B cell (primary cell): ENCODE measurements around the gene VTCN1. TPM values are rescaled to one million over a fixed set of nuclear protein-coding genes. Genes with fewer than 3 reads are reported as not detected.

Experiments used
- ATAC-seq: fragments of 200-7000 bp; cut with Tn5 transposase; one replicate; pipeline ENCODE4 v1.10.0; 2021; ENCODE audit warnings: low read depth, mild to moderate bottlenecking, moderate number of reproducible peaks, moderate library complexity
- CTCF ChIA-PET: fragments of 350-600 bp; sonication (Branson Sonifier 250); formaldehyde crosslinking; loops from one replicate; lab custom pipeline; 2021; ENCODE audit warnings: antibody characterized with exemption, inconsistent platforms; lab: Charles Lee
- POLR2A ChIA-PET: fragments of 350-600 bp; sonication (Branson Sonifier 250); formaldehyde crosslinking; loops from one replicate; lab custom pipeline; 2021; ENCODE audit warnings: antibody characterized with exemption; lab: Charles Lee
- DNase-seq: peaks from one replicate; pipeline ENCODE4 v3.0.0; 2013
- H2AFZ ChIP-seq: 2 replicates; pipeline ENCODE4 v1.6.1; 2012; ENCODE audit warnings: mild to moderate bottlenecking, low read depth, low read length; ENCODE audit not compliant: insufficient read depth, poor library complexity, severe bottlenecking
- H3K27ac ChIP-seq, 2 donors: 1 replicate in 1 of 2; 2 replicates in 1 of 2; pipeline ENCODE4 v1.5.1; 2012 to 2013; ENCODE audit warnings: low read length in 2 of 2, mild to moderate bottlenecking in 2 of 2, moderate library complexity in 1 of 2
- H3K27me3 ChIP-seq, 4 experiments: fragments of 200-600 bp in 1 of 4; sonication (generic) in 1 of 4; replicated peaks in 1 of 4; 1 replicate in 2 of 4; 2 replicates in 2 of 4; pipeline versions ENCODE4 v1.6.1 to v1.7.0; 2013 to 2016; ENCODE audit warnings: low read length in 3 of 4, mild to moderate bottlenecking in 2 of 4, mixed read lengths in 1 of 4, moderate library complexity in 1 of 4; ENCODE audit not compliant: insufficient read depth in 4 of 4, control insufficient read depth in 3 of 4; ENCODE audit errors: control extremely low read depth in 1 of 4
- H3K36me3 ChIP-seq, 2 experiments: replicated peaks in 1 of 2; 1 replicate in 1 of 2; 2 replicates in 1 of 2; pipeline versions ENCODE4 v1.6.1 to v1.7.1; 2013; ENCODE audit warnings: low read length in 1 of 2; ENCODE audit not compliant: insufficient read depth in 2 of 2, control insufficient read depth in 1 of 2; ENCODE audit errors: control extremely low read depth in 1 of 2, extremely low read depth in 1 of 2
- H3K4me1 ChIP-seq, 2 donors: fragments of 200-600 bp in 1 of 2; sonication (generic) in 1 of 2; 1 replicate in 1 of 2; 2 replicates in 1 of 2; pipeline versions ENCODE4 v1.5.1 to v1.6.1; 2013 to 2017; ENCODE audit warnings: low read length in 2 of 2; ENCODE audit not compliant: control insufficient read depth in 2 of 2, insufficient read depth in 2 of 2
- H3K4me2 ChIP-seq: replicated peaks from 2 replicates; pipeline ENCODE3; 2012; ENCODE audit warnings: mild to moderate bottlenecking, low read depth, low read length; ENCODE audit not compliant: poor library complexity, severe bottlenecking
- H3K4me3 ChIP-seq, 5 experiments: fragments of 200-600 bp in 1 of 5; sonication (generic) in 1 of 5; 1 replicate in 3 of 5; 2 replicates in 2 of 5; pipeline versions ENCODE4 v1.5.1 to v1.7.0; 2011 to 2016; ENCODE audit warnings: low read length in 4 of 5, mild to moderate bottlenecking in 4 of 5, low read depth in 2 of 5, control low read depth in 1 of 5, moderate library complexity in 1 of 5; ENCODE audit not compliant: insufficient read depth in 1 of 5; ENCODE audit errors: control extremely low read depth in 1 of 5, extremely low read depth in 1 of 5
- H3K79me2 ChIP-seq: fragments of 200-600 bp; sonication (generic); one replicate; pipeline ENCODE4 v1.6.0; 2016; ENCODE audit warnings: low read length; ENCODE audit not compliant: control insufficient read depth, insufficient read depth
- H3K9ac ChIP-seq: fragments of 200-600 bp; sonication (generic); 2 replicates; pipeline ENCODE4 v1.6.1; 2017; ENCODE audit warnings: mild to moderate bottlenecking, low read length, moderate library complexity
- H3K9me3 ChIP-seq, 3 donors: one replicate each; pipeline versions ENCODE4 v1.6.1 to v1.7.1; 2013; ENCODE audit warnings: low read length in 2 of 3; ENCODE audit not compliant: control insufficient read depth in 2 of 3, insufficient read depth in 1 of 3; ENCODE audit errors: control extremely low read depth in 1 of 3
- H4K20me1 ChIP-seq: 2 replicates; pipeline ENCODE4 v1.6.0; 2012; ENCODE audit warnings: mild to moderate bottlenecking, low read length; ENCODE audit not compliant: insufficient read depth, control insufficient read depth, poor library complexity, severe bottlenecking
- H3K27ac Mint-ChIP-seq: one replicate; pipeline ENCODE4 v1.8.0; 2021; ENCODE audit warnings: mixed read lengths
- H3K27me3 Mint-ChIP-seq: one replicate; pipeline ENCODE4 v1.8.0; 2021; ENCODE audit warnings: mixed read lengths
- H3K4me1 Mint-ChIP-seq: one replicate; pipeline ENCODE4 v1.8.0; 2021; ENCODE audit warnings: mixed read lengths
- H3K4me3 Mint-ChIP-seq: one replicate; pipeline ENCODE4 v1.8.0; 2021; ENCODE audit warnings: mixed read lengths
- H3K9me3 Mint-ChIP-seq: one replicate; pipeline ENCODE4 v1.8.0; 2022; ENCODE audit warnings: mixed read lengths; ENCODE audit not compliant: insufficient read depth
- EZH2 ChIP-seq: IDR thresholded peaks from 2 replicates; pipeline ENCODE4 v1.6.1; 2012; ENCODE audit warnings: borderline replicate concordance, low read depth, mild to moderate bottlenecking, moderate library complexity, low read length; ENCODE audit not compliant: insufficient read depth, poor library complexity, severe bottlenecking
- WGBS: methylation state at CpG from one replicate; pipeline ENCODE4 v1.1.5; 2013; ENCODE audit warnings: missing lambda C conversion rate; ENCODE audit not compliant: insufficient coverage; 5-methylcytosine and 5-hydroxymethylcytosine counted together
- intact Hi-C: fragments of 100-400 bp; cut with micrococcal nuclease; formaldehyde crosslinking; loops from one replicate; pipeline ENCODE4 v1.10.0; 2022
- polyA plus RNA-seq: library from polyadenylated mRNA; depleted of rRNA; stranded (reverse); fragments of >200 nt; gene quantifications from 2 replicates; pipeline ENCODE4 v1.2.3, GENCODE V29; 2012
- total RNA-seq, 2 donors: library from RNA; stranded (reverse); fragments of 120-200 nt in 1 of 2; gene quantifications; 1 replicate in 1 of 2; 2 replicates in 1 of 2; pipeline versions ENCODE4 v1.2.3 to v1.2.4, GENCODE V29; 2013 to 2022
- TF ChIP-seq, protein P1 (sequence below): fragments of 200-600 bp; IDR thresholded peaks from one replicate; pipeline ENCODE4 v1.8.0; 2022; ENCODE audit warnings: antibody characterized with exemption, mild to moderate bottlenecking

The VTCN1 gene
- total and polyA plus RNA-seq, 2 donors (not counting 1 experiment from before 2014, with no cell fraction given), result not detected

GRCh38 chr1:117124661-117125060 lies 86.1 kb downstream of the VTCN1 start:
- no peaks in the 10 kb centered on the region for H3K9me3 Mint-ChIP-seq
- no peak for ATAC-seq
- POLR2A ChIA-PET, result no interaction called here

GRCh38 chr1:117123274-117123673 lies 87.5 kb downstream of the VTCN1 start:
- H3K79me2 ChIP-seq, result no peaks in the 10 kb centered on the region
- H3K27ac ChIP-seq, result no peak overlapping the region
- no peaks in the 10 kb centered on the region for H4K20me1 ChIP-seq
- no CpG with 5 or more reads among the region's 2 CpGs for WGBS
- Mint-ChIP-seq H3K27ac (no peak overlapping the region), H3K4me3 (peak overlapping the region; percentile 67), H3K4me1 (peaks cover 7% of the 10 kb centered on the region), H3K27me3 (peaks cover 9% of the 10 kb centered on the region), H3K9me3 (no peaks in the 10 kb centered on the region)
- TF ChIP-seq EZH2, result no peak
- TF ChIP-seq, protein P1, sequence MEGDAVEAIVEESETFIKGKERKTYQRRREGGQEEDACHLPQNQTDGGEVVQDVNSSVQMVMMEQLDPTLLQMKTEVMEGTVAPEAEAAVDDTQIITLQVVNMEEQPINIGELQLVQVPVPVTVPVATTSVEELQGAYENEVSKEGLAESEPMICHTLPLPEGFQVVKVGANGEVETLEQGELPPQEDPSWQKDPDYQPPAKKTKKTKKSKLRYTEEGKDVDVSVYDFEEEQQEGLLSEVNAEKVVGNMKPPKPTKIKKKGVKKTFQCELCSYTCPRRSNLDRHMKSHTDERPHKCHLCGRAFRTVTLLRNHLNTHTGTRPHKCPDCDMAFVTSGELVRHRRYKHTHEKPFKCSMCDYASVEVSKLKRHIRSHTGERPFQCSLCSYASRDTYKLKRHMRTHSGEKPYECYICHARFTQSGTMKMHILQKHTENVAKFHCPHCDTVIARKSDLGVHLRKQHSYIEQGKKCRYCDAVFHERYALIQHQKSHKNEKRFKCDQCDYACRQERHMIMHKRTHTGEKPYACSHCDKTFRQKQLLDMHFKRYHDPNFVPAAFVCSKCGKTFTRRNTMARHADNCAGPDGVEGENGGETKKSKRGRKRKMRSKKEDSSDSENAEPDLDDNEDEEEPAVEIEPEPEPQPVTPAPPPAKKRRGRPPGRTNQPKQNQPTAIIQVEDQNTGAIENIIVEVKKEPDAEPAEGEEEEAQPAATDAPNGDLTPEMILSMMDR, result no peak
- intact Hi-C loops, result loop anchor here (2.0 to 10.0 kb wide), 2 partner anchors 384 to 988 kb away; no protein-coding TSS in a partner anchor
- H3K4me2 ChIP-seq, result no peak overlapping the region
- H3K9me3 ChIP-seq, result no peaks in the 10 kb centered on the region
- DNase-seq, result no peak
- H3K4me1 ChIP-seq, result peaks cover 9 to 15% of the 10 kb centered on the region in 2 donors
- H3K27me3 ChIP-seq, result peaks cover 0 to 13% (median 3%) of the 10 kb centered on the region in 4 experiments
- POLR2A ChIA-PET, result no interaction called here
- ATAC-seq, result no peak
- H3K36me3 ChIP-seq, result no peaks in the 10 kb centered on the region
- H2AFZ ChIP-seq, result no peak overlapping the region
- CTCF ChIA-PET, result interaction anchor here (0.7 to 1.0 kb wide), 3 partner anchors 32 to 380 kb away, joined by 3 to 4 read pairs (median 4); no protein-coding TSS in a partner anchor
- no peak overlapping the region for H3K4me3 ChIP-seq
- H3K9ac ChIP-seq, result no peak overlapping the region

More at GRCh38 chr1:117124661-117125060, 86.1 kb downstream of the VTCN1 start:
- CTCF ChIA-PET, result interaction anchor here (0.6 to 1.9 kb wide), 3 partner anchors 57 to 634 kb away, joined by 3 to 4 read pairs (median 4); partner anchors contain the start of gene TTF2
- no peak overlapping the region for H3K9ac ChIP-seq
- no peak for TF ChIP-seq EZH2
- TF ChIP-seq, protein P1, result no peak
- H3K79me2 ChIP-seq, result no peaks in the 10 kb centered on the region
- peaks cover 0 to 13% (median 3%) of the 10 kb centered on the region in 4 experiments for H3K27me3 ChIP-seq
- no peak overlapping the region for H2AFZ ChIP-seq
- no peak overlapping the region for H3K4me3 ChIP-seq
- H3K27me3 Mint-ChIP-seq, result peaks cover 14% of the 10 kb centered on the region
- H3K27ac ChIP-seq, result no peak overlapping the region
- no peak overlapping the region for H3K27ac Mint-ChIP-seq
- WGBS, result 83% methylated on average over 1 of the region's 1 CpG
- intact Hi-C loops, result loop anchor here (10.0 kb wide), 1 partner anchor 990 kb away; no protein-coding TSS in a partner anchor
- peaks cover 7% of the 10 kb centered on the region for H3K4me1 Mint-ChIP-seq
- no peak overlapping the region for H3K4me3 Mint-ChIP-seq
- no peaks in the 10 kb centered on the region for H3K36me3 ChIP-seq
- peaks cover 9 to 15% of the 10 kb centered on the region in 2 donors for H3K4me1 ChIP-seq
- H3K9me3 ChIP-seq, result no peaks in the 10 kb centered on the region
- H3K4me2 ChIP-seq, result no peak overlapping the region
- no peak for DNase-seq
- no peaks in the 10 kb centered on the region for H4K20me1 ChIP-seq
